ENCODE measurements around the gene DSE. TPM values are rescaled to one million over a fixed set of nuclear protein-coding genes. Genes with fewer than 3 reads are reported as not detected.

DSE gene
- polyA plus RNA-seq, 1 experiment = 109 TPM

GRCh38 chr6:116385921-116386320 lies 15.2 kb downstream of the DSE start:
- H3K4me3 ChIP-seq (ENCODE audit: low read depth, low read length) = no peak overlapping the region
- no peak for DNase-seq (ENCODE audit: low read depth)
- H3K36me3 ChIP-seq (ENCODE audit: control insufficient read depth, insufficient read depth, low read length) = no peaks in the 10 kb centered on the region
- TF ChIP-seq, protein P1, sequence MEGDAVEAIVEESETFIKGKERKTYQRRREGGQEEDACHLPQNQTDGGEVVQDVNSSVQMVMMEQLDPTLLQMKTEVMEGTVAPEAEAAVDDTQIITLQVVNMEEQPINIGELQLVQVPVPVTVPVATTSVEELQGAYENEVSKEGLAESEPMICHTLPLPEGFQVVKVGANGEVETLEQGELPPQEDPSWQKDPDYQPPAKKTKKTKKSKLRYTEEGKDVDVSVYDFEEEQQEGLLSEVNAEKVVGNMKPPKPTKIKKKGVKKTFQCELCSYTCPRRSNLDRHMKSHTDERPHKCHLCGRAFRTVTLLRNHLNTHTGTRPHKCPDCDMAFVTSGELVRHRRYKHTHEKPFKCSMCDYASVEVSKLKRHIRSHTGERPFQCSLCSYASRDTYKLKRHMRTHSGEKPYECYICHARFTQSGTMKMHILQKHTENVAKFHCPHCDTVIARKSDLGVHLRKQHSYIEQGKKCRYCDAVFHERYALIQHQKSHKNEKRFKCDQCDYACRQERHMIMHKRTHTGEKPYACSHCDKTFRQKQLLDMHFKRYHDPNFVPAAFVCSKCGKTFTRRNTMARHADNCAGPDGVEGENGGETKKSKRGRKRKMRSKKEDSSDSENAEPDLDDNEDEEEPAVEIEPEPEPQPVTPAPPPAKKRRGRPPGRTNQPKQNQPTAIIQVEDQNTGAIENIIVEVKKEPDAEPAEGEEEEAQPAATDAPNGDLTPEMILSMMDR (IDR thresholded peaks at IDR 0.05; ENCODE audit: insufficient read depth, low read depth, low read length) = no peak
- POLR2A ChIA-PET = no interaction called here
- CTCF ChIA-PET = interaction anchor here (1.1 kb wide), 1 partner anchor 10 kb away, joined by 3 read pairs; no protein-coding TSS in a partner anchor
- no peaks in the 10 kb centered on the region for H3K27me3 ChIP-seq (ENCODE audit: control insufficient read depth, insufficient read depth, low read length)

DNA sequence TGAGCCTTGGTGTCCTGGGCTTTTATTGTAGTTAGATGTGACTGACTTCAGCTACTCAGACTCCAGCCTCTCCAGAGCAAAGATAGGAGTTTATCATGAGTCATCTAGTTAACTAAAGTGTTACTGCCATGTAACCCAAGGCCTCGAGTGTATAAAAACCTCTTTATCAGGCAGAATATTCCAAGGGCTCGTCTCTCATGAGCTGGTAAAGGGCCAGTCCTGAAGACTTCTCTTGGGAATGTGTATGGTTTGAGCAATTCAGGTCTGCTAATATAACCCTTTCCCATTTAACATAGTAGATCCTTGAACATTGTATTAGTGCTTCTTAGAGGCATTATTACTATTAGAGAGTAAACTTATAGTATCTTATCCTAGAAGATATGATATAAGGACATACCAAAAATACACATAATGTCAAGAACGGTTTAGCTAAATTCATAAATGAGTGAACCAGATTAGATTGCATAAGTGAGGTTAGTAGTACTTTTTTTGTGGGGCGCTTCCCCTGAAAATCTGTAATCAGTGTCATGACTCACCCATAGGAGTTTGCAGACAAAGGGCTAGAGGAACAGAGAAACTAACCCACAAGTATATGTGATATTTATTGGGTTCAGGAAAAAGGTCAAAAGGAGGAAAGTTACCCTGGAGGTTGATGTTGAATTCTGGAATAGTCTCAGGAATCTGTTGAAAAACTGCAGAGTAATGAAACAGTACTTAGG lies 16.0 kb downstream of the DSE start:
- ChIA-PET POLR2A (no interaction called here), CTCF (interaction anchor here (1.1 kb wide), 1 partner anchor 9 kb away, joined by 3 read pairs; no protein-coding TSS in a partner anchor)
- H3K4me3 ChIP-seq (ENCODE audit: low read depth, low read length) = no peak overlapping the region
- H3K27me3 ChIP-seq (ENCODE audit: control insufficient read depth, insufficient read depth, low read length) = no peaks in the 10 kb centered on the region
- DNase-seq (ENCODE audit: low read depth) = no peak
- no peaks in the 10 kb centered on the region for H3K36me3 ChIP-seq (ENCODE audit: control insufficient read depth, insufficient read depth, low read length)
- TF ChIP-seq, protein P1 (IDR thresholded peaks at IDR 0.05; ENCODE audit: insufficient read depth, low read depth, low read length) = no peak

DNA sequence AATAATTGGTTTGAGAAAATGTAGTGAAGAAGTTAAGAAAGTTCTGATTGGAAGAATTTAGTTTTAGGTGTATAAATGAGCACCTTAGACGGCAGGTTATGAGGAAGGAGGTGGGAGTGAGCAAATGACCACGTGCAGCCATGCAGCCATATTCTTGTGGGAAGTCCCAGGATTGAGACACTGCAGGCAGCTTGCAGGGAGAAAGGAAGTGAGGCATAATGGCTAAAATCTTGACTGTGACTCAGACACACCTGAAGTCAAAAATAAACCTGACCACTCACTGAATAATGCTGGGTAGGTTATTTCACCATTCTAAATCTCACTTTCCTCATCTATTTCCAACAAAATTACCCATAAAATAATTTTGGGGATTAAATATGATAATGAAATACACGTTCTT lies 16.6 kb downstream of the DSE start:
- POLR2A ChIA-PET = no interaction called here

GRCh38 chr6:116388924-116389323 lies 18.2 kb downstream of the DSE start:
- no peak overlapping the region for H3K4me3 ChIP-seq (ENCODE audit: low read depth, low read length)
- no peaks in the 10 kb centered on the region for H3K27me3 ChIP-seq (ENCODE audit: control insufficient read depth, insufficient read depth, low read length)
- TF ChIP-seq, protein P1 (IDR thresholded peaks at IDR 0.05; ENCODE audit: insufficient read depth, low read depth, low read length) = no peak
- ChIA-PET CTCF (interaction anchor here (0.5 to 1.2 kb wide), 5 partner anchors 16 to 146 kb away, joined by 3 to 6 read pairs (median 3); no protein-coding TSS in a partner anchor), POLR2A (no interaction called here)
- H3K36me3 ChIP-seq (ENCODE audit: control insufficient read depth, insufficient read depth, low read length) = no peaks in the 10 kb centered on the region
- DNase-seq (ENCODE audit: low read depth) = no peak

More for the DNA sequence above, 16.6 kb downstream of the DSE start:
- CTCF ChIA-PET = no interaction called here
- H3K27me3 ChIP-seq (ENCODE audit: control insufficient read depth, insufficient read depth, low read length) = no peaks in the 10 kb centered on the region
- TF ChIP-seq, protein P1 (IDR thresholded peaks at IDR 0.05; ENCODE audit: insufficient read depth, low read depth, low read length) = no peak
- no peak overlapping the region for H3K4me3 ChIP-seq (ENCODE audit: low read depth, low read length)
- DNase-seq (ENCODE audit: low read depth) = no peak
- no peaks in the 10 kb centered on the region for H3K36me3 ChIP-seq (ENCODE audit: control insufficient read depth, insufficient read depth, low read length)

GRCh38 chr6:116389357-116389756 lies 18.6 kb downstream of the DSE start:
- TF ChIP-seq, protein P1 (IDR thresholded peaks at IDR 0.05; ENCODE audit: insufficient read depth, low read depth, low read length) = no peak
- Histone ChIP-seq H3K4me3 (ENCODE audit: low read depth, low read length) (no peak overlapping the region), H3K36me3 (ENCODE audit: control insufficient read depth, insufficient read depth, low read length) (no peaks in the 10 kb centered on the region), H3K27me3 (ENCODE audit: control insufficient read depth, insufficient read depth, low read length) (no peaks in the 10 kb centered on the region)
- POLR2A ChIA-PET = no interaction called here
- DNase-seq (ENCODE audit: low read depth) = no peak
- CTCF ChIA-PET = interaction anchor here (0.5 to 1.2 kb wide), 5 partner anchors 16 to 145 kb away, joined by 3 to 6 read pairs (median 3); no protein-coding TSS in a partner anchor
